Body of pancreas (tissue), 4 donors: ENCODE data around the gene TNRC6C. TPM values are rescaled to one million over a fixed set of nuclear protein-coding genes. Genes with fewer than 3 reads are reported as not detected.

Experiments used
- ATAC-seq: fragments of 150-250 bp; one replicate; pipeline ENCODE4 v1.9.1; 2016
- DNase-seq, 4 donors: peaks; one replicate each; pipeline ENCODE4 v3.0.0-alpha.2; 2019
- H3K27ac ChIP-seq, 4 donors: fragments of 200-600 bp; sonication (generic); 1 replicate in 3 of 4; 2 replicates in 1 of 4; pipeline versions ENCODE4 v1.5.1 to v1.6.1; 2016 to 2019; ENCODE audit warnings: mild to moderate bottlenecking in 1 of 4, mixed read lengths in 1 of 4, moderate library complexity in 1 of 4
- H3K27me3 ChIP-seq, 2 donors: fragments of 200-600 bp; sonication (generic); one replicate each; pipeline ENCODE4 v1.6.0; 2016; ENCODE audit warnings: mild to moderate bottlenecking in 1 of 2
- H3K36me3 ChIP-seq, 2 donors: fragments of 200-600 bp; sonication (generic); replicated peaks in 1 of 2; 2 replicates each; pipeline ENCODE4 v1.5.1; 2016; ENCODE audit warnings: low read depth in 2 of 2; ENCODE audit not compliant: insufficient read depth in 1 of 2
- H3K4me1 ChIP-seq: fragments of 200-600 bp; sonication (generic); one replicate; pipeline ENCODE4 v1.6.0; 2016
- H3K4me3 ChIP-seq, 2 donors: fragments of 200-600 bp; sonication (generic); 1 replicate in 1 of 2; 2 replicates in 1 of 2; pipeline ENCODE4 v1.5.1; 2016 to 2019
- H3K9me3 ChIP-seq, 3 donors: fragments of 200-600 bp; sonication (generic); 1 replicate in 2 of 3; 2 replicates in 1 of 3; pipeline ENCODE4 v1.5.1; 2016
- POLR2A ChIP-seq, 3 donors: fragments of 450-650 bp; IDR thresholded peaks; one replicate each; pipeline ENCODE4 v1.6.1; 2016; ENCODE audit warnings: antibody characterized with exemption in 3 of 3, mild to moderate bottlenecking in 2 of 3
- WGBS, 2 donors: methylation state at CpG; one replicate each; pipeline ENCODE4 v1.1.5; 2017; 5-methylcytosine and 5-hydroxymethylcytosine counted together
- intact Hi-C: fragments of 100-400 bp; cut with DNase I; formaldehyde crosslinking; loops from one replicate; pipeline ENCODE4 v1.15.1; 2023
- total RNA-seq, 2 donors: library from RNA; depleted of rRNA; stranded (reverse); fragments of >200 nt; gene quantifications; one replicate each; pipeline ENCODE4 v1.1.0, GENCODE V29; 2016
- TF ChIP-seq, protein P1 (sequence below), 7 experiments: fragments of 450-650 bp in 4 of 7; fragments of 200-600 bp in 3 of 7; sonication (generic) in 3 of 7; IDR thresholded peaks; one replicate each; pipeline ENCODE4 v1.5.1; 2016 to 2019; ENCODE audit warnings: antibody characterized with exemption in 7 of 7

The TNRC6C gene
- total RNA-seq, 2 donors from 2014 or later, result 4.9 to 13.5 TPM

DNA sequence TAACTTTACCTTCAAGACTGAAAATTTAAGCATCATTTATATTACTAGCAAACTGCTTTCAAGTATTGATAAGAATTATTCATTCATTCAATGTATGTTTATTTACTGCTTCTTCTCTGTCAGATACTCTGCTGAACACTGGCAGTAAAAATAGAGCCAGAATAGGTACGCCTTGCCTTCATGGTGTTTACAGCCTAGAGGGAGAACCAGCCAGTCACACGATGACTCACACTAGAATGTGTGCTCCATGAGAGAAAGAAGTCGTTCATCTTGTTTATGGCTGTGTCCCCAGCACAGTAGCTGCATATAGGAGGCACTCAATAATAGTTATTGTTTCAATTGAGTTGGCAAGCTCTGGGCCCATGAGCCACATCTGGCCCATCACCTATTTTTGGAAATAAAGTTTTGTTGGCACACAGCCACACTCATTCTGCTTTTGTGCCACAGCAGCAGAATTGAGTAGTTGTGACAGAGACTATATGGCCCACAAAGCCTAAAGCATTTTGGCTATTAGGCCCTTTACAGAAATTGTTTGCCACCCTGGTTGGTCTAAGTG lies 85.9 kb downstream of the TNRC6C start:
- ATAC-seq (no peak), DNase-seq (no peak)
- Histone ChIP-seq H3K9me3 (no peaks in the 10 kb centered on the region), H3K36me3 (peaks cover 0 to 3% of the 10 kb centered on the region in 2 donors), H3K27me3 (no peaks in the 10 kb centered on the region), H3K4me1 (no peaks in the 10 kb centered on the region), H3K27ac (no peak overlapping the region), H3K4me3 (no peak overlapping the region)
- no peak for TF ChIP-seq POLR2A (IDR thresholded peaks at IDR 0.05)
- TF ChIP-seq, protein P1, sequence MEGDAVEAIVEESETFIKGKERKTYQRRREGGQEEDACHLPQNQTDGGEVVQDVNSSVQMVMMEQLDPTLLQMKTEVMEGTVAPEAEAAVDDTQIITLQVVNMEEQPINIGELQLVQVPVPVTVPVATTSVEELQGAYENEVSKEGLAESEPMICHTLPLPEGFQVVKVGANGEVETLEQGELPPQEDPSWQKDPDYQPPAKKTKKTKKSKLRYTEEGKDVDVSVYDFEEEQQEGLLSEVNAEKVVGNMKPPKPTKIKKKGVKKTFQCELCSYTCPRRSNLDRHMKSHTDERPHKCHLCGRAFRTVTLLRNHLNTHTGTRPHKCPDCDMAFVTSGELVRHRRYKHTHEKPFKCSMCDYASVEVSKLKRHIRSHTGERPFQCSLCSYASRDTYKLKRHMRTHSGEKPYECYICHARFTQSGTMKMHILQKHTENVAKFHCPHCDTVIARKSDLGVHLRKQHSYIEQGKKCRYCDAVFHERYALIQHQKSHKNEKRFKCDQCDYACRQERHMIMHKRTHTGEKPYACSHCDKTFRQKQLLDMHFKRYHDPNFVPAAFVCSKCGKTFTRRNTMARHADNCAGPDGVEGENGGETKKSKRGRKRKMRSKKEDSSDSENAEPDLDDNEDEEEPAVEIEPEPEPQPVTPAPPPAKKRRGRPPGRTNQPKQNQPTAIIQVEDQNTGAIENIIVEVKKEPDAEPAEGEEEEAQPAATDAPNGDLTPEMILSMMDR (IDR thresholded peaks at IDR 0.05), result no peak
- intact Hi-C loops, result no loop called here
- 82 to 91% methylated on average over 3 of the region's 3 CpGs for WGBS, 2 donors

DNA sequence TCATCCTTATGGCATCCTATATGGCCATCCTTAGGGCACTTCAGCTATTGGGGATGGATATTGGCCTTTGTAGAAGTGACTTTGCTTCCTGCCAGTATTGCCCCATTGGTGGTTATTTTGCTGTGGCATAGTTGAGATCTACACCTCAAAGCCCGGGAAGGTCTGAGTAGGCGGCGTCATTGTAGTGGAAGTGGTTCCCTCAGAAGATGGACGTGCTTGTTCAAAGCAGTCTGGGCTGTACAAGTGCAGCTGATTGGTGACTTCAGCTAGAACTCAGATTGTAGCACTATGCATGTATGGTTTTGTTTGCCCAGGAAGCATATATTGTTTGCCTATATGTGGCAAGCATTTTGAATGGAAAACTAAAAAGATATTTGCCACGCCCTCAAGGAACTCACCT lies 86.8 kb downstream of the TNRC6C start:
- no peak overlapping the region for H3K4me3 ChIP-seq
- no peaks in the 10 kb centered on the region for H3K4me1 ChIP-seq
- no peaks in the 10 kb centered on the region for H3K9me3 ChIP-seq
- peaks cover 0 to 9% of the 10 kb centered on the region in 2 donors for H3K36me3 ChIP-seq
- DNase-seq (no peak), ATAC-seq (no peak)
- no peaks in the 10 kb centered on the region for H3K27me3 ChIP-seq
- no peak overlapping the region for H3K27ac ChIP-seq
- 91 to 95% methylated on average over 5 of the region's 5 CpGs for WGBS, 2 donors
- intact Hi-C loops, result no loop called here
- TF ChIP-seq, protein P1 (IDR thresholded peaks at IDR 0.05), result no peak
- TF ChIP-seq POLR2A (IDR thresholded peaks at IDR 0.05), result no peak

DNA sequence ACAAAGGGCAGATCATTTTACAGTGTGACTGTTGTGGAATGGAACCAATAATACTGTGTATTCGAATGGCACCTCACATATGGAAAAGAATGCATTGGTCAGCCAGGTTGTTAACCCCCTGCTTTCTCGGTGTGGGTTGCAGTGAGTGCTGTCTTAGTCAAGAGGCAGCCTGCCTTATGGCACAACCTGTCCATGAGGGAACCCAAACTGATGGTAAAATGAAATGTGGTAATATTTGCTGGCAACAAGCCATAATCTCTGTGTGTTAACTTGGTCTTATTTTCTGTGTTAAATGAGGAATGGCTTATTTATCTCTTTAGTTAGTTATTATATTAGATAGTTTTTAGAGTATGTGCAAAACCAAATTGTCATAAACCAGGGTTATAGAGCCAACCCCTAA lies 88.4 kb downstream of the TNRC6C start:
- no peak overlapping the region for H3K4me3 ChIP-seq
- H3K27ac ChIP-seq, result no peak overlapping the region
- intact Hi-C loops, result no loop called here
- no peaks in the 10 kb centered on the region for H3K27me3 ChIP-seq
- WGBS, 2 donors, result 80 to 86% methylated on average over 2 of the region's 2 CpGs
- TF ChIP-seq, protein P1 (IDR thresholded peaks at IDR 0.05), result no peak
- no peak for TF ChIP-seq POLR2A (IDR thresholded peaks at IDR 0.05)
- H3K9me3 ChIP-seq, result no peaks in the 10 kb centered on the region
- H3K36me3 ChIP-seq, result peaks cover 0 to 9% of the 10 kb centered on the region in 2 donors
- H3K4me1 ChIP-seq, result no peaks in the 10 kb centered on the region
- ATAC-seq, result no peak
- DNase-seq, result no peak

DNA sequence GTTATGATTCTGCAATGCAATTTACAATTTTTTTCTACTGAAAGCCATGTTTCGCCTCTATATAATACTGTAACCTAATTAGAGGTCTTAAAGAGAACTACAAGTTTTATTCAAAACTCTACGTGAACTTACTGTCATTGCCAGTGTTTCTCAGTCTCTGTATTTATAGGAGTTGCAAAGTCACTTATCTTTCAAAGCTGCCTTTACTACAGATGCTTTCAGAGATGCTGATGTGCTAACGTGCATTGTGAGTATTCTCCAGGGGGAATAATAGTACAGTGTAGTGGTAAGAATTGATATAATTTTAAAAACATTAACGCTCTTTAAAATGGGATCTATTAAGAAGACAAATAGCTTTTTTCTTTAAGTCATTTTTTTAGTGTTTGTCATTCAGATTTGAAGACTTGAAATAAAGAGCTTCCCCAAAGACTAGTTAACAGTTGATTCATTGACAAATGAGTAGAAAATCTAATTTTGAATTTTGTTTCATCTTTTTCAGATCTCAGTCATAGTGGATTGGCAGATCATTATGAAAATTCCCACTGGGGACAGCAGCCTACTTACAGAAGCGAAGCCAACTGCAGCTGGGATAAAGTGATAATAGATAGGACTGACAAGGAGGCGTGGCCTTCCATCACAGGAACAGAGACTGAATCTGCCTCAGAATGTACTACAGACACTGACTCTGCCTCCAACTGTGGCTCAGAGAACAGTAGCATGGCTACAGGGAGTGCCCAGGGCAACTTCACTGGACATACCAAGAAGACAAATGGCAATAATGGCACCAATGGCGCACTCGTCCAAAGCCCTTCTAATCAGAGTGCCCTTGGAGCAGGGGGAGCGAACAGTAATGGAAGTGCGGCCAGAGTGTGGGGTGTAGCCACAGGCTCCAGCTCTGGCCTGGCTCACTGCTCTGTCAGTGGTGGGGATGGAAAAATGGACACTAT lies 90.1 kb downstream of the TNRC6C start:
- Histone ChIP-seq H3K9me3 (no peaks in the 10 kb centered on the region), H3K36me3 (peaks cover 0 to 9% of the 10 kb centered on the region in 2 donors), H3K4me3 (no peak overlapping the region), H3K4me1 (no peaks in the 10 kb centered on the region), H3K27me3 (no peaks in the 10 kb centered on the region), H3K27ac (no peak overlapping the region)
- intact Hi-C loops, result no loop called here
- no peak for ATAC-seq
- TF ChIP-seq POLR2A (IDR thresholded peaks at IDR 0.05), result no peak
- TF ChIP-seq, protein P1 (IDR thresholded peaks at IDR 0.05), result no peak
- WGBS, 2 donors, result 93 to 95% methylated on average over 10 of the region's 10 CpGs
- no peak for DNase-seq
